ENCODE data around the gene RABGAP1L. TPM values are rescaled to one million over a fixed set of nuclear protein-coding genes. Genes with fewer than 3 reads are reported as not detected.

The RABGAP1L gene
- total and polyA plus RNA-seq, 2 donors (not counting 3 experiments of a cell fraction or from before 2014, with no cell fraction given), result 6.4 to 22.2 TPM

DNA sequence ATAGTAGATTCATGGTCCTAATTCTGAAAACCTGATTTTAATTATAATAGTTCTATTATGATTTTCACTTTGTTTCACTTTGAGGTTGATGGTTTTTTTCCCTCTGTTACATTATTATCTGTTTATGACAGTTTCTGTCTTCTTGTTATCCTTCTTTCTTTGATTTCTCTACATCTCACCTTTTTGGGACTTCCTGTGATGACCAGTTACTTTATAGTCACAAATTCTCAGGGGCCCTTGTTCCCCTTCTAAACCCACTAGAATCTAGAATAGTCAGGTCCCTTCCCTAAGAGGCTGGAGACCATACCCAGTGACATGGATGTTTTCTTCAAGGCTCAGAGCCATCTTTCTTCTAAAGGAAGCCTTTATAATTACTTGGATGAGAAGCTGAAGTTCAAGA lies 526.9 kb downstream of the RABGAP1L start:
- POLR2A ChIA-PET, result no interaction called here
- Histone ChIP-seq H2AFZ (ENCODE audit: low read depth, low read length) (no peak overlapping the region), H3K9me1 (replicated peaks; ENCODE audit: control insufficient read depth, extremely low read depth, insufficient read depth, low read length) (no peaks in the 10 kb centered on the region), H4K20me1 (replicated peaks; ENCODE audit: control insufficient read depth, extremely low read depth, insufficient read depth, low read length) (no peaks in the 10 kb centered on the region), H3K4me2 (ENCODE audit: insufficient read depth, low read length) (no peak overlapping the region), H3K79me2 (ENCODE audit: control insufficient read depth, insufficient read depth, low read length) (no peaks in the 10 kb centered on the region), H3K4me3 (replicated peaks in 1 of 3; ENCODE audit: insufficient read depth in 1 of 3, low read depth in 1 of 3, low read length in 3 of 3) (no peak overlapping the region), H3K4me1 (ENCODE audit: control insufficient read depth, extremely low read depth, insufficient read depth, low read length) (no peaks in the 10 kb centered on the region), H3K9me3 (replicated peaks; ENCODE audit: control insufficient read depth, insufficient read depth, low read length) (no peaks in the 10 kb centered on the region), H3K27me3 (ENCODE audit: control insufficient read depth in 2 of 2, insufficient read depth in 2 of 2, low read length in 2 of 2) (no peaks in the 10 kb centered on the region), H3K27ac (ENCODE audit: insufficient read depth, low read depth, low read length) (no peak overlapping the region), H3K9ac (replicated peaks; ENCODE audit: extremely low read depth, insufficient read depth, low read length) (no peak overlapping the region), H3K36me3 (ENCODE audit: control insufficient read depth in 2 of 2, extremely low read depth in 1 of 2, insufficient read depth in 2 of 2, low read length in 2 of 2) (no peaks in the 10 kb centered on the region)
- TF ChIP-seq POLR2A (IDR thresholded peaks at IDR 0.05; ENCODE audit: low read depth, low read length) (no peak), GATA2 (IDR thresholded peaks at IDR 0.05; ENCODE audit: insufficient read depth, insufficient read length, low read depth, low read length) (no peak), FOS (IDR thresholded peaks at IDR 0.05; ENCODE audit: borderline replicate concordance, insufficient read depth, low read length) (no peak), MYC (IDR thresholded peaks at IDR 0.05; ENCODE audit: low read depth, low read length) (no peak), JUN (IDR thresholded peaks at IDR 0.05; ENCODE audit: borderline replicate concordance, insufficient read depth, insufficient read length, low read depth) (no peak), POLR2AphosphoS5 (IDR thresholded peaks at IDR 0.05; ENCODE audit: insufficient read depth, low read depth, low read length) (no peak), EZH2 (IDR thresholded peaks at IDR 0.05; ENCODE audit: borderline replicate concordance, low read depth, low read length, severe bottlenecking) (no peak)
- TF ChIP-seq, protein P1, sequence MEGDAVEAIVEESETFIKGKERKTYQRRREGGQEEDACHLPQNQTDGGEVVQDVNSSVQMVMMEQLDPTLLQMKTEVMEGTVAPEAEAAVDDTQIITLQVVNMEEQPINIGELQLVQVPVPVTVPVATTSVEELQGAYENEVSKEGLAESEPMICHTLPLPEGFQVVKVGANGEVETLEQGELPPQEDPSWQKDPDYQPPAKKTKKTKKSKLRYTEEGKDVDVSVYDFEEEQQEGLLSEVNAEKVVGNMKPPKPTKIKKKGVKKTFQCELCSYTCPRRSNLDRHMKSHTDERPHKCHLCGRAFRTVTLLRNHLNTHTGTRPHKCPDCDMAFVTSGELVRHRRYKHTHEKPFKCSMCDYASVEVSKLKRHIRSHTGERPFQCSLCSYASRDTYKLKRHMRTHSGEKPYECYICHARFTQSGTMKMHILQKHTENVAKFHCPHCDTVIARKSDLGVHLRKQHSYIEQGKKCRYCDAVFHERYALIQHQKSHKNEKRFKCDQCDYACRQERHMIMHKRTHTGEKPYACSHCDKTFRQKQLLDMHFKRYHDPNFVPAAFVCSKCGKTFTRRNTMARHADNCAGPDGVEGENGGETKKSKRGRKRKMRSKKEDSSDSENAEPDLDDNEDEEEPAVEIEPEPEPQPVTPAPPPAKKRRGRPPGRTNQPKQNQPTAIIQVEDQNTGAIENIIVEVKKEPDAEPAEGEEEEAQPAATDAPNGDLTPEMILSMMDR (IDR thresholded peaks at IDR 0.05; ENCODE audit: extremely low read depth in 1 of 2, insufficient read depth in 1 of 2, low read depth in 1 of 2, low read length in 2 of 2), result no peak
- TF ChIP-seq, protein P2, sequence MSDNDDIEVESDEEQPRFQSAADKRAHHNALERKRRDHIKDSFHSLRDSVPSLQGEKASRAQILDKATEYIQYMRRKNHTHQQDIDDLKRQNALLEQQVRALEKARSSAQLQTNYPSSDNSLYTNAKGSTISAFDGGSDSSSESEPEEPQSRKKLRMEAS (IDR thresholded peaks at IDR 0.05; ENCODE audit: insufficient read depth, insufficient read length), result no peak
- intact Hi-C loops (cut with micrococcal nuclease), result no loop called here
- dilution Hi-C loops (cut with MboI; ENCODE audit: extremely low pct_ligation_motif_present, low sequenced_read_pairs), result no loop called here
- FAIRE-seq (no peak), DNase-seq (ENCODE audit: low read depth, low spot score) (no peak)
- CTCF ChIA-PET, result interaction anchor here (1.2 to 1.5 kb wide), 2 partner anchors 47 to 424 kb away, joined by 3 to 7 read pairs; no protein-coding TSS in a partner anchor
- BruUV-seq (replicated peaks), result no TSS peak

Data from endothelial cell of umbilical vein (primary cell).